EL (cell line): ENCODE data around the gene CNTF.
"Not testable (repeated sequence)": the region's sequence is repeated elsewhere in the genome, so short reads cannot be mapped to it uniquely, and the experiment has no call there.

Experiments used
- DNase-seq: peaks from one replicate; pipeline ENCODE4 v3.0.0-alpha.2; 2016

The CNTF gene, protein sequence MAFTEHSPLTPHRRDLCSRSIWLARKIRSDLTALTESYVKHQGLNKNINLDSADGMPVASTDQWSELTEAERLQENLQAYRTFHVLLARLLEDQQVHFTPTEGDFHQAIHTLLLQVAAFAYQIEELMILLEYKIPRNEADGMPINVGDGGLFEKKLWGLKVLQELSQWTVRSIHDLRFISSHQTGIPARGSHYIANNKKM

DNA sequence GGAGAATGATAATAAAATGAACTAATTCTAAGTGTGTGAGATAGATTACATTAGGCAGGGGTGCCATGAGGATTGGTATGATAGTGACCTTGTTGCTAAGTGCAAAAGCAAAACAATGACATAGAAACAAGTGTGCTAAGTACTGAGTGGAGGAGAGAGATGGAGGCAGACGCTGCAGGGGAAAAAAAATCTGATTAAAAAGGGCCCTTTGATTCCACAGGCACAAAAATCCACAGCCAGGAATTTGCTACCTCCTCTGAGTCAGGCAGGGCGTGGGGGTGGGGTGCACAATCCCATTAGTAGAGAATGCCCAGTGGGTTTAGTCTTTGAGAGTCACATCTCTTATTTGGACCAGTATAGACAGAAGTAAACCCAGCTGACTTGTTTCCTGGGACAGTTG, at the start of gene CNTF:
Gene CNTF (plus strand): TSS at position 322 of the 400 bp plus-strand sequence. CDS start 88 bp downstream, outside the sequence.
- peak; percentile 30 for DNase-seq

DNA sequence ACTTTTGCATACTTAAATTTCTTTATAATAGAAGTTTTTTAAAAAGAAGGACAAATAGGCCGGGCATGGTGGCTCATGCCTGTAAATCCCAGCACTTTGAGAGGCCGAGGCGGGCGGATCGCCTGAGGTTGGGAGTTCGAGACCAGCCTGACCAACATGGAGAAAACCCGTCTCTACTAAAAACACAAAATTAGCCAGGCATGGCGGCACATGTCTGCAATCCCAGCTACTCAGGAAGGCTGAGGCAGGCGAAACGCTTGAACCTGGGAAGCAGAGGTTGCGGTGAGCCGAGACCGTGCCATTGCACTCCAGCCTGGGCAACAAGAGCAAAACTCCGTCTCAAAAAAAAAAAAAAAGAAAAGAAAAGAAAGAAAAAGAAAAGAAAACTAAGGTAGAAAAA, 49.6 kb upstream of the CNTF start:
- DNase-seq = not testable (repeated sequence)

DNA sequence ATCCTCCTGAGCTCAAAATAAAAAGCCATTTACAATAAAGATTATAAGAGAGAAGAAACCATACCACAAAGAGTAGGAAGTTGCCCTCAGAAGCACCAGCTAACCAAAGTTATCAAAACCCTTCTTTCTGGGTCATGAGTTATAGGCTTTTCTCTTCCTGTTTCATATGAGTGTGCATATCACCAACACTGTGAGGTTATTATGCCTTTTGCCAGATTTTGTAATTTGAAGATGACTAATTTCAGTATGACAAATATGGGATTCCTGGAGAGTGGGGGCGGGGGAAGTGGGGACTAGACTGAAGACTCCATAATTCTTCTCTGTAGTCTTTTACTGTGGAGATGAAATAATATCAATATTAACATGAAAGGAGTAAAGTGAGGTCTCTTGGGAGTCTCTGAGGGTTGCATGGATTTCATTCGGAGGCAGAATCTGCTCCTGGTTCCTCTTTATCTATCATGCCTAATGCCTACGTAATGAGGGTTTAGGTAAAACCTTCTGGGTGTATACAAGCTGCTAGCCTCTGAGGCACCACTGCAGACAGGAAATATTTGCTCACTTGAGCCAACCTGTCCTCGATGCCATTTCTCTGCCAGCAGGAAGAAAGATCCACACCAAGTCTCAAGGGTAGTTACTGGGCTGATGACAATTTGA, 48.9 kb upstream of the CNTF start:
- peak; percentile 91 for DNase-seq

DNA sequence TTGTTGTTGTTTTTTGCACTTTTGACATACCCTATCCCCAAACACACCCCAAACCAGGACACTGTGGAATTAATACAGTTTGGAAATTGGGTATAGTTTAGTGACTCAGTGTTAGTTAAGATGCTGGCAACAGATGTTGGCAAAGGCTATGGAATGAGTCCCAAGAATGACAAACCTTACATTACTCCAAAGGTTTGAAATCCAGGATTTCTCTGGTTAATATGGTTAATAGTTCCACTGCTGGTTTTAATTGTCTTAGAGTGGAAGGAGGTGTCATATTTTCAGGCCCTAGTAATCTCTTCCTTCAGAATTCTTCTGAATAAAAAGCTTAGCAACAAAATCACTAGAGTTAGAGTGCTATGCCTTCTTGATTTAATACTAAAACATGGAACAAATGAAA, 47.6 kb upstream of the CNTF start:
- peak; percentile 59 for DNase-seq

DNA sequence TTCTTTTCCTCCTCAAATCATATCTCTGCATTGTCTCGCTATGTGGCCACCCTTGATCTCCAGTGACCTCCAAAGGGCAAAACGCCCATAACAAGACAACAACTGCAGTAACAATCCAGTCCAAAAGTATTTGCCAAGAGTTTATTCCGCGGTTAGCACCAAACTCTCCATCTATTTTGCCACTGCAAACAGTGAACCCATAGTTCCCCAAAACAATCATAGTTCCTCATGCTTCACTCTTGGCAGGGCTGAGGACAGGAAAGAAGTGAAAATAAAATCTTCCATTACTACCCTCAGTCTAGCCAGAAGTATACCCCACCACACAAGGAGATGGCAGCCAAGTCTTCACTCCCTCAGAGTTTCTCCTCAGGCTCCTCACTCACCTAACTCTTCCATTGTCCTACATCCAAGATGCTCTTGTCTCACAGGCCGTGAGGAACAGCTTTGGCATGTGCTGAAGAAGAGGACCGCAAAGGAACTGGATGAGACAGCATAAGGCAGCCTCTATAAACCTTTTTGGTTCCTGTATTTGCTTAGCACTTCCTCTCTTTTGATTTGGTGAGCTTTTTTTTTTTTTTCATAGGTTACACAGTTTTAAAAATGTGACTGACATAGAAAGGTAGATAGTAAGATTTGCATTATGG, 47.0 kb upstream of the CNTF start, which contains the start of gene LPXN:
Gene LPXN (minus strand): TSS at position 480 of the 644 bp plus-strand sequence. CDS start 84 bp downstream, at position 396.
- DNase-seq = peak; percentile 75

DNA sequence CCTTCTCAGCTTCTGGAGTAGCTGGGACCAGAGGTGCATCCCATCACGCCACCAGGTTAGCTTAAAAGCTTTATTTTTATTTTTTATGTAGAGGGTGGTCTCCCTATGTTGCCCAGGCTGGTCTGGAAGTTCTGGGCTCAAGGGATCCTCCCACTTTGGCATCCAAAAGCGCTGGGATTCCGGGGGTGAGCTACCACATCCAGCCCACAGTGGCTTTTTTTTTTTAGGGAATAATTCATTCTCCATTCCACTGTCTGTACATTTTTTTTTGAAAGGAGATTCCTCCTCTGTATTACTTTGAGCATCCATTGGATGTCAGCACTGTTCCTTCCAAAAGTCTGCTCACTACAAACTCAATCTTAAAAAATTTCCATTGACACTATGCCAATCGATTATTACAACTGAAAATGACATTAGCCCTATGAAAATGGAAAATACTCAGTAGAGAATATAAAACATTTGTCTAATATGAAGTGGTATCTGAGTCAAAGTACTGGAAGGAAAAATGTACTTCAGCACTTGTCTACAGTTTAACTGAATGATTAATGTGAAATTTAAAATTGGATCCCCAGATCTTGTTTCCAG, 45.5 kb upstream of the CNTF start:
- peak; percentile 51 for DNase-seq

DNA sequence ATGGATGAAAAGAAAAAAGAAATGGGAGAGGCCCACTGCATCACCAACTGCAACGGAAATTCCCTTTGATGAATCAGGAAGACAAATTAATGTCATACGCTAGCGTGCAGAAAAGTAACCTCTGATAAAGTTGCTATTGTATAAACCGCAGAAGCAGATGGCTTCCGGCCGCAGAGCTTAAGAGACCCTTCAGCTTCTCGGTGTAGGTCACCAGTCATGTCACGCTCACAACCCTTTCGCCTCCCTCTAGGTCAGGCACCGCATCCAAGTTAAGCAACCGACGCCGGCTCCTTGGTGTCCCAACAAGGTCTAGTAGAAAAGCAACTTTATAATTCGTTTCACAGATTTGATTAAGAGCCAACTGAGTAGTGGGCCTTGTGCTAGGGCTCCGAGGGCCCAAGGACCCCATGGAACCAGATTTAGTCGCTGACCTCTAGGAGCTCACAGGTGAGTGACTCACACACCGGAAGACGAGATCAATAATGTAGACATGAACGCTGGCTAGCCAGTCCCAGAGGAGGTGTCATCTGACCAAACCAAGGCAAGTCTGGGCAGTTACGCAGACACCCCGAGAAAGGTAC, 44.8 kb upstream of the CNTF start:
- peak; percentile 89 for DNase-seq

DNA sequence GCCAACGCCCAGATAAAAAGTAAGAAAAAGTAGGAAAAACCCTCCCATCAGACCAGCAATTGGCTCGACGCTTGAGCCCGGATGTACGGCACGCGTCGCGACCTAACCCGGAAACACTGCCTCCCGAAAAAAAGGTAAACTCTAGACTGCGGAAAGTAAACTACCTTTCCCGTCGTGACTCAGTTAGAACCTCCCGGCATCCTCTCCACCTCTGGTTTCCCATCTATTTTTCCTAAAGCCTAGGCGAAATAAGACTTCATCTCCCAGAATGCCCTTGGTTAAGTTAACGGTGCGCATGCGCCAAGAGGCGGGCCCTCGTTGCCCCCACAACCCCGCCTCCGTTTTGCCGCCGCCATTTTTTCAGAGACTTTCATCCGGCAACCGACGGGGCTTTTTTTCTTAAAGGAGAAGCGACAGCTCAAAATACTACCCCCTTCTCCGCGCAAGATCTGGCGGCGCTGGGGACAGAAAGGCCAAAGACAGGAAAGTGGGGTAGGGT, 44.3 kb upstream of the CNTF start:
- DNase-seq = peak; percentile 98

DNA sequence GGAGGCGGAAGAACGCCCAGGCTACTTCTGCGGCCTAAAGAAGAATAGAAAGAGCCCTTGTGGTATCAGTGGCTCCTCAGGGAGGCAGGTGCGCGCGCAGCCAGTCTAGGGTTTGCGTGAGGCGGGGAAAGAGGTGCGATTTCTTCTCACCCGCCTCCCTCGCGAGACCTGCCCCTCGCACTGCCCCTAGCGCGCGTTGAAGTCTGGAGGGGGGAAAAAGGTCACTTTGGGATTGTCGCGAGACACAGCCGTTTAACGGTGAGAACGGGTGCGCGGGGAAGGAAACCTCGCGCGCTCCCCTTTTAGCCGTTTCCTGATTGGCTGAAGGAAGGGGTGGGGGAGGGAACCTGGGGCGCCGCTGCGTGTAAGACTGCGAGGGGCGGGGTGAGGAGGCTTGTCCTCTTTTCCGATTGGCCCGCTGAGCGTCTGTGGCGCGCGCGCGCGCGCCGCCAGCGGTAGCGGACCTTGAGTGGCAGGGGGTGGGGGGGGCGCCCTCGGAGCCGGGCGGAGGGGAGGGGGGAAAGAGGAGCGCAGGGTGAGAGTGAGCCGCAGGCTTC, 43.8 kb upstream of the CNTF start, which contains the start of gene ZFP91:
Gene ZFP91 (plus strand): TSS at position 429 of the 557 bp plus-strand sequence. CDS start 219 bp downstream, outside the sequence.
- DNase-seq = peak; percentile 99

DNA sequence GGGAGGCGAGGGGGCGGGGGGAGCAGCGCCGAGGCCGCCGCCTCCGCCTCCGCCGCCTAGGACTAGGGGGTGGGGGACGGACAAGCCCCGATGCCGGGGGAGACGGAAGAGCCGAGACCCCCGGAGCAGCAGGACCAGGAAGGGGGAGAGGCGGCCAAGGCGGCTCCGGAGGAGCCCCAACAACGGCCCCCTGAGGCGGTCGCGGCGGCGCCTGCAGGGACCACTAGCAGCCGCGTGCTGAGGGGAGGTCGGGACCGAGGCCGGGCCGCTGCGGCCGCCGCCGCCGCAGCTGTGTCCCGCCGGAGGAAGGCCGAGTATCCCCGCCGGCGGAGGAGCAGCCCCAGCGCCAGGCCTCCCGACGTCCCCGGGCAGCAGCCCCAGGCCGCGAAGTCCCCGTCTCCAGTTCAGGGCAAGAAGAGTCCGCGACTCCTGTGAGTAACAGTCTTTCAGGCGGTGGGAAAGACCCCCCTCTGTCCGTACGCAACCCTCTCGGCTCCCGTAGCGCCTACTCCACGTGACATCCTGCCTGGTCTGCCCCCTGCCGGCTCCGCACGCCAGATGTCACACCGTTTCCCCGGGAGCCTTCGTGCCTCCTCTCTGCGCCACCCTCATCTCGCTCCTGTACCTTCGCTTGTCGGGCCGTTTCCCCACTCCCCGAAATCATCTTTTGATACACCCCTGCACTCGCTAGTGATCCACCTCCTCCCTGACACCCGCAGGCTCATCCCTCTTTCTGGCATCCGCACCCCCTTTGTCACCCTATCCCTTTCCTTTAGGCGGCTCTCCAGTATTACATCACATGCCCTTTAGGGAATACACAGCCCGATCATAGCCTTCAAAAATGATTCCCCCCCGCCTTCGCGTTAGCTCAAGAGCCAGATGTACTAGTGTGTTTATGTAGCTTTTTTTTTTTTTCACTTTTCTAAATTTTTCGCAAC, 43.0 kb upstream of the CNTF start:
- peak; percentile 91 for DNase-seq

DNA sequence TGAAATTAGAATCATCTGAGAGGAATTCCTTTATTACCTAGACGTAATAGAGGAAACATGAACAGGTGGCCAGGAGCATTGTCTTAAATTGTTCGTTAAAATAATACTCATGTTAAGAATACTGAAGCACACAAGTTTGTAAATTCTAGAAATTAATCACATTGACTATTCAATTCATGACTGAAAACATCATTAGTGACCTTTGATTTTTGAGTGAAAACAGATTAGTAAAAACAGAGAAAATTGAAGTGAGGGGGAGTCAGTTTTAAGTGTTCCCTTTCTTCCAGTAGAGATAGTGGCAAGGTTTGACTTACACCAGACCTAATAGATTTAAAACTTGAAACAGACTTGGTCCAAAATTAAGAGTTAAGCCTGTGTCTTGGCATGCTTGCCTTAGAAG, 42.2 kb upstream of the CNTF start:
- no peak for DNase-seq

DNA sequence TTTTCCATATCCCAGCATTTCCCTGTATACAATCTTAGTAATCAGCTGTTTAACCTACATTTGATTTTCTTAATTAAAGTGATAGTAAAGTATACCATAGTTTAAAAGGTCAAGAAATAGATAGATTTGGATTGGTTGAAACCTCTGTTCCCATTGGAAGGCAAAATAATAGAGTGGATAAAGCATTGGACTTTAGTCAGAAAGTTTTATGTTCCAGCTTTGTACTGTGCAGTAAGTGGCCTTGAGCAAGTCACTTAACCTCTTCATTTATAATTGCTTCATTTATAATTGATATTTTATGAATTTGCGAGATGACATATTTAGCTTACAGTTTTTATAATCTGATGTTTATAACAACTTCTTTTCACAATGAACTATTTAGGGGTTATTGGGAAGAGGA, 40.0 kb upstream of the CNTF start:
- no peak for DNase-seq

DNA sequence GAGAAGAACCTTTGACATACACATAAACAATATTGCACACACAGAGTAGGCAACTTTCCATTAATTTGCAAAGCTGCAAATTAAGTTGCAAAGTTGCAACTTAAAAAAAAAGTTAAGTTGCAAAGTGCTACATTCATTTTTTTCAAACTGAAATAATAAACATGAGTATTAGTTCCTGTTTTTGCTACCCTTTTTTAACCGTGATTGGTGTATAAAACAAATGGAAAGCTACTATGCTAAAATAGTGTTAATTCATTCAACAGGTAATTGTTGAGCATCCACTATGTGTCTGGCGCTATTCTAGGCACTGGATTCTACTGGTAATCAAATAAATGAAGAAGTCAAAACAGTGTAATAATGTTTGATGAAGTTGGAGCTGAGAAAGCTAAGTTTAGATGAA, 35.5 kb upstream of the CNTF start:
- DNase-seq = no peak

DNA sequence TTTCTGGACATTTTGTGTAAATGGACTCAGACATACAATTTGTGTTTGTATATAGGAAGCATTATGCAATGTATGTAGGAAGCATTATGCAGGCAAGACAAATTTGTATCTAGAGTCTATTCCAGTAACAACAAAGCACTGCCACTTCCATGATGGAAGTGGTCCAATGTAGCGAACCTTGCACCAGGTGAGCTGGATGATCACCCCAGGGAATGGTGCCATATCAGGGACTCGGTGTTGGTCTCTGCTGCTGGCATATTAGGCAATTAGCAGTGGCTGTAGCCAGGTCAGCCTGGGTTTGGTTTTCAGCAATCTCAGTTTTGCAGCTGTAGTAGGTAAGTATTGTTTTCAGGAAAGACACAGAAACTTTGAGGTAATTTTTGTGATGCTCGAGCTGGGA, 30.8 kb upstream of the CNTF start:
- no peak for DNase-seq

DNA sequence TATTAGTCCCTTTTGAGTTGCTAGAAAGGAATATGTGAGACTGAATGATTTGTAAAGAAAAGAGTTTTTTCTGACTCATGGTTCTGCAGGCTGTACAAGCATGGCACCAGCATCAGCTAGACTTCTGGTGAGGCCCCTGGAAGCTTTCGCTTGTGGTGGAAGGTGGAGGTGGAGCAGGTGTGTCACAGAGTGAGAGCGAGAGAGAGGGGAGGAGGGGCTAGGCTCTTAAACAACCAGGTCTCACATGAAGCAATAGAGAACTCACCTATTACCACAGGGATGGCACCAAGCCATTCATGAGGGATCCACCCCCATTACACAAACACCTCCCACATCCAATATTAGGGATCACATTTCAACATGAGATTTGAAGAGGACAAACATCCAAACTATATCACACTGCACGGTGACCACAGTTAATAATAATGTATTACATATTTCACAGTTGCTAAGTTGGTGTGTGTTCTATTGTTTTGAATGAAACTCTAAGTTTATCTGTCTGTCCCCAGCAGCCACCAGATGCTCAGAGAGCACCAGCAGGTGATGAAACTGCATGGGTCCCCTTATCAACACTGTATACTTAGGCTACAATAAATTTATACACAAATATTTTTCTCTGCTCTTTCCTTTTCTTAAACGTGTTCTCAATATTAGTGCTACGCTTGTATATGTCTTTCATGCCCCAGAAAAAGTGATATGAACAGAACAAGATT, 29.5 kb upstream of the CNTF start:
- DNase-seq = no peak

DNA sequence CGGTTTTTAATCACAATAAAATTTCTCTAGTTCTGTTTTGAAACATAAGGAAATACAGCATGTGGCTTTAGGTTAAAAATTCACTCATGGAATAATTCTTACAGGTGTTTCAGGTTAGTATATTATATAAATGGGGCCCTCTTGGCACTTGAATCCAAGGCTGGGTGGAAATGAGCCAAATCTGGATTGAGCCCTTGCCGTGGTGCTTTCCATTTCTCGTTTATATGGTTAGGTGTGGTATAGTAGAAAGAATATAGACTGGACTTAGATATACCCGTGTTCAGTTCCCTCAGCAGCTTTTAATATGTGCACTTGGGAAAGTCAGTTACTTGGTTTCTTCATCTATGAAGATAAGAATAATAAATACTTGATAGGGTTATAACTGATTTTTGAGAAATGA, 27.6 kb upstream of the CNTF start:
- no peak for DNase-seq

DNA sequence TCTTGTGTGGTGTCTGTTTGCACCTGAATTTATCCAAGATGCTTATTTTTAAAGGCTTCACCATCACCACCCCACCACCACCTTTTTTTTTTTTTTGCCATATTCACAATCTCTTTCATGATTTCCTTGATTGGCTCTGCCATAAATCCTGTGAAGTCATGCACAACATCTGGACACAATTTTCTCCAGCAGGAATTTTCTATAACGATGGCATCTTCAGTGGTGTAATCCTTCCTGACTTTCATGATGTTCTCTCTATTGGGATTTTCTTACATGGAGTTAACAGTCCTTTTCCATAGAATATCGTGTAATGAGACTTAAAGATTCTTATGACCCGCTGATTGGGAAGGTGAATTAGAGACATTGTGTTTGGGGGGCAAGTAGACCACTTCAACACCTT, 25.8 kb upstream of the CNTF start:
- peak; percentile 14 for DNase-seq

DNA sequence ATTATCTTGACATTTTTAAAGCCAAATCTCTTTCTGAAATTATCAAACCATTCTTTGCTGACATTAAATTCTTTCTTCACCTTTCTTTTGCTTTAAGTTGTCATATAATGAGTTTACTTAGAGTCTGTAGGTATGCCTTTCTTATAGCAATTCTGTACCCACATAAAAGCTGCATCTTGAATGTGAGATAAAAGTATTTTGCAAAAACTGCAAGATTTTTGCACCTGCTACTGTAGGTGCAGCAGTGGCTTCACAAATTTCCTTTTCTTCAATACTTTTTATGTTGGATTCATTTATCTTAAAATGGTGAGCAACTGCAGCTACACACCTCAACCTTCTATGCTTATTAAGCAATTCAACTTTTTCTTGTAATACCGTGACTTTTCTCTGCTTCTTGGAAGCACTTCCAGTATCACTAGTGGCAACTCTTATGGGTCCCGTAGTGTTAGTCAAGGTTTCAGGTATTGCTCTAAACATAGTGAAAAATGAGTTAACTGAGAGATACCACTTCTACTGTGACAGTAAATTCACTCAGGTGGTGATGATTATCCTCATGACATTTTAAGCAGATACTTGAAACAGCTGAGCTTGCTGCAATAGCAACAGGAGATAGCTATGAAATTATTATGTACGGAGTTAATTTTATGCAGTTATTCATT, 24.9 kb upstream of the CNTF start:
- no peak for DNase-seq

DNA sequence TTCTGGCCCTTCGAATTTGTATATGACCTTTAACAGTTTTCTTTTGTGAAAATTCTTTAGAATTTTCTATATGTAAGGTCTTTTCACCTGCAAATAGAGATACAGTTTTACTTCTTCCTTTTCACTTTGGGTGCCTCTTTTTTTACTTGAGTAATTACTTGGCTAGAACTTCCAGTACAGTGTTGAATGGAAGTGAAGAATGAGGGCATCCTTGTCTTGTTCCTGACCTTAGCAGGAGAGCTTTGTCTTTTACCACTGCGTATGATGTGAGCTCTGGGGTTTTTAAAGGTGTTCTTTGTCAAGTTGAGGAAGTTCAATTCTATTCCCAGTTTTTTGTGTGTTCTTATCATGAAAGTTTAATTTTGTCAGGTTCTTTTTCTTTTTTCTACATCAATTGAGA, 22.0 kb upstream of the CNTF start:
- DNase-seq = no peak
